K562 (cell line): Measurements from ENCODE around the gene U2AF1L4. TPM values are rescaled to one million over a fixed set of nuclear protein-coding genes. Genes with fewer than 3 reads are reported as not detected.

ENCODE experiments used
- ATF7 ChIP-seq: fragments of 450-650 bp; IDR thresholded peaks from 2 replicates; pipeline ENCODE4 v1.7.1; 2014; ENCODE audit warnings: mild to moderate bottlenecking, moderate library complexity
- C11orf30 ChIP-seq: fragments of 450-650 bp; IDR thresholded peaks from 2 replicates; pipeline ENCODE4 v1.6.1; 2016; ENCODE audit warnings: low read depth, mild to moderate bottlenecking
- CBFA2T2 ChIP-seq: fragments of 450-650 bp; conservative IDR thresholded peaks from 2 replicates; pipeline ENCODE4 v1.6.1; 2017; ENCODE audit warnings: mild to moderate bottlenecking
- DACH1 ChIP-seq: fragments of 450-650 bp; IDR thresholded peaks from 2 replicates; pipeline ENCODE4 v1.6.1; 2018; ENCODE audit not compliant: partially characterized antibody
- DMBX1 ChIP-seq: fragments of 250-450 bp; sonication (Bioruptor Pico); IDR thresholded peaks from 2 replicates; pipeline ENCODE4 v1.8.0; 2022; ENCODE audit warnings: inconsistent platforms, mild to moderate bottlenecking, moderate library complexity, borderline replicate concordance
- HDAC1 ChIP-seq, 2 experiments: fragments of 450-650 bp; IDR thresholded peaks; 2 replicates each; pipeline ENCODE4 v1.6.1; 2016 to 2017; ENCODE audit warnings: inconsistent platforms in 1 of 2, mild to moderate bottlenecking in 1 of 2, moderate library complexity in 1 of 2
- HDAC3 ChIP-seq: fragments of 450-650 bp; IDR thresholded peaks from 2 replicates; pipeline ENCODE4 v1.6.1; 2018; ENCODE audit warnings: borderline replicate concordance, mild to moderate bottlenecking, moderate library complexity; ENCODE audit not compliant: partially characterized antibody
- MYC ChIP-seq, 2 experiments: fragments of 250-450 bp in 1 of 2; sonication (Bioruptor Pico) in 1 of 2; IDR thresholded peaks; 2 replicates each; pipeline versions ENCODE4 v1.5.1 to v1.6.1; 2012 to 2021; ENCODE audit warnings: low read depth in 2 of 2, borderline replicate concordance in 1 of 2, improper control_type of control experiment in 1 of 2, low read length in 1 of 2, mild to moderate bottlenecking in 1 of 2, moderate library complexity in 1 of 2
- NKRF ChIP-seq: fragments of 450-650 bp; IDR thresholded peaks from 2 replicates; pipeline ENCODE4 v1.6.1; 2016; ENCODE audit warnings: borderline replicate concordance
- PCBP1 ChIP-seq: fragments of 200-400 bp; formaldehyde crosslinking; IDR thresholded peaks from 2 replicates; pipeline ENCODE4 v1.6.1; 2018; ENCODE audit warnings: mild to moderate bottlenecking, low read depth, low read length; ENCODE audit not compliant: poor library complexity, severe bottlenecking
- POLR2AphosphoS5 ChIP-seq: IDR thresholded peaks from 2 replicates; pipeline ENCODE4 v1.6.1; 2011; ENCODE audit warnings: mild to moderate bottlenecking, low read depth, low read length, moderate library complexity; ENCODE audit not compliant: control insufficient read depth, insufficient read depth
- SNIP1 ChIP-seq: fragments of 450-650 bp; IDR thresholded peaks from 2 replicates; pipeline ENCODE4 v1.7.1; 2017; ENCODE audit warnings: low read depth, mild to moderate bottlenecking
- TEAD2 ChIP-seq: fragments of 450-650 bp; IDR thresholded peaks from 2 replicates; pipeline ENCODE4 v1.6.1; 2016; ENCODE audit warnings: missing genetic modification characterization, control low read depth, missing compliant biosample characterization
- ZNF407 ChIP-seq: fragments of 450-650 bp; IDR thresholded peaks from 2 replicates; pipeline ENCODE4 v1.6.1; 2016; ENCODE audit warnings: low read depth
- ZNF561 ChIP-seq: fragments of 450-650 bp; formaldehyde crosslinking; conservative IDR thresholded peaks from 2 replicates; pipeline ENCODE4 v1.4.0; 2020; ENCODE audit warnings: mild to moderate bottlenecking, moderate library complexity
- polyA plus RNA-seq, 8 experiments: library from polyadenylated mRNA; depleted of rRNA in 4 of 8; stranded (reverse) in 5 of 8; unstranded in 3 of 8; fragments of >200 nt; fragmentation: Nextera tagmentation in 2 of 8; fragmentation: Illumina TruSeq in 1 of 8; extraction: Ambion mirVana in 2 of 8; extraction: Trizol in 1 of 8; gene quantifications; 2 replicates each; pipeline versions ENCODE4 v1.2.1 to v1.2.3, GENCODE V29; 2011 to 2014; ENCODE audit warnings: inconsistent platforms in 1 of 8, missing spikeins in 1 of 8
- total RNA-seq, 7 experiments: library from RNA; depleted of rRNA in 6 of 7; stranded (reverse); fragments of >200 nt in 6 of 7; fragmentation: Illumina TruSeq in 2 of 7; extraction: Trizol in 2 of 7; gene quantifications; 2 replicates each; pipeline versions ENCODE4 v1.2.1 to v1.2.3, GENCODE V29; 2011 to 2021; ENCODE audit warnings: low replicate concordance in 1 of 7
- TF ChIP-seq, protein P1 (sequence below): fragments of 450-650 bp; formaldehyde crosslinking; IDR thresholded peaks from 2 replicates; pipeline ENCODE4 v1.4.0; 2020; ENCODE audit warnings: mild to moderate bottlenecking, moderate library complexity

Gene U2AF1L4
- total and polyA plus RNA-seq, 9 of the 15 experiments (the other 6 are each of a cell fraction or from before 2014, with no cell fraction given), result 8.4 to 19.5 (median 12.6) TPM

DNA sequence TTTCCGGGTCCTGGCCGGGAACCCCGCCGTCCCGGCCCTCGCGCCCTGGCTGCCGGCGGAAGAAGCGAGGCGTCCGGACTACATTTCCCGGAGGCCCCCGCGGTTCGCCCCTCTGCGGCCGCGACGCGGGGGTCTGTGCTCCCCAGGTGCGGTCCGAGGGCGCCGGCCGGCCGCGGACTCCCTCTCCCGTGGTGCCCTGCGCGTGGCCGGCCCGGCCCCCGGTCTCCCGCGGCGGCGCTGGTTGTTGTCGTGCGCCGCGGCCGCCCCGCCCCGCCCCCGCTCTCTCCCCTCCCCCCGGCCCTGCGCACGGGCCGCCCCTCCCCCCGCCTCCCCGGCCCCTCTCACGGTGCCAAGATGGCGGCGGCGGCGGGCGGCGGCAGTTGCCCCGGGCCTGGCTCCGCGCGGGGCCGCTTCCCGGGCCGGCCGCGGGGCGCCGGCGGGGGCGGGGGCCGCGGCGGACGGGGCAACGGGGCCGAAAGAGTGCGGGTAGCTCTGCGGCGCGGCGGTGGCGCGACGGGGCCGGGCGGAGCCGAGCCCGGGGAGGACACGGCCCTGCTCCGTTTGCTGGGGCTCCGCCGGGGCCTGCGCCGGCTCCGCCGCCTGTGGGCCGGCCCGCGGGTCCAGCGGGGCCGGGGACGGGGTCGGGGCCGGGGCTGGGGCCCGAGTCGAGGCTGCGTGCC, 27.4 kb downstream of the U2AF1L4 start, which contains the start of gene KMT2B (continued):
- TF ChIP-seq NKRF (no peak), HDAC3 (no peak), PCBP1 (peak; percentile 20), TEAD2 (tag) (no peak), ATF7 (peak; percentile 50; the same call in 1 of the 2 replicates), POLR2AphosphoS5 (no peak; the same call in 1 of the 2 replicates), C11orf30 (no peak), HDAC1 (IDR thresholded peaks at IDR 0.05) (no peak), MYC (IDR thresholded peaks at IDR 0.05; ENCODE audit: low read depth, low read length) (no peak; the same call in 1 of the 2 replicates), MYC (CRISPR knock-in tag; IDR thresholded peaks at IDR 0.05; ENCODE audit: borderline replicate concordance, low read depth) (no peak), DACH1 (no peak), ZNF561 (CRISPR knock-in tag) (no peak), SNIP1 (no peak), ZNF407 (no peak), DMBX1 (CRISPR knock-in tag) (no peak), CBFA2T2 (no peak)
- TF ChIP-seq, protein P1, sequence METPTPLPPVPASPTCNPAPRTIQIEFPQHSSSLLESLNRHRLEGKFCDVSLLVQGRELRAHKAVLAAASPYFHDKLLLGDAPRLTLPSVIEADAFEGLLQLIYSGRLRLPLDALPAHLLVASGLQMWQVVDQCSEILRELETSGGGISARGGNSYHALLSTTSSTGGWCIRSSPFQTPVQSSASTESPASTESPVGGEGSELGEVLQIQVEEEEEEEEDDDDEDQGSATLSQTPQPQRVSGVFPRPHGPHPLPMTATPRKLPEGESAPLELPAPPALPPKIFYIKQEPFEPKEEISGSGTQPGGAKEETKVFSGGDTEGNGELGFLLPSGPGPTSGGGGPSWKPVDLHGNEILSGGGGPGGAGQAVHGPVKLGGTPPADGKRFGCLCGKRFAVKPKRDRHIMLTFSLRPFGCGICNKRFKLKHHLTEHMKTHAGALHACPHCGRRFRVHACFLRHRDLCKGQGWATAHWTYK (CRISPR knock-in tag), result no peak
